GM12874 (cell line): ENCODE measurements around the gene PPP1R2.

ENCODE experiments used
- TF ChIP-seq, protein P1 (sequence below): IDR thresholded peaks from 2 replicates; pipeline ENCODE4 v1.5.1; 2011; ENCODE audit warnings: low read depth, mild to moderate bottlenecking, control low read depth, low read length, moderate library complexity; ENCODE audit not compliant: insufficient read depth

Gene PPP1R2

DNA sequence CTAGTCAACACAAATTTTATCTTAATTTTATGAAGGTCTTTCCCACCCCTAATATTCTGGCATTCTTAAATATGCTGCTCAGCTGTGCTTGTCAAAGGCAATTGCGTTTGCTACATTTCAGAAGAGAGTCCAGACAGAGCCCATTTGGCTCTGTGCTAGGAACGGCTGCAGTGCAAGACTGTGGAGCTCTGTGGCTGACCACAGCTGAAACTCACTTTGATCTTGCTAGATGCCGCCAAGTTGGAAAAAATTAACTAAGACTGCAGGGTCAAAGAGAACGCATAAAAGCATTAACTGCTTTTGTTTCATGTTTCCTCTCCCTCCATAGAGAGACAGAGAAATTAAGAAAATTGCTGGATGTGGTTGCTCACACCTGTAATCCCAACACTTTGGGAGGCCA lies 7.6 kb upstream of the PPP1R2 start:
- TF ChIP-seq, protein P1, sequence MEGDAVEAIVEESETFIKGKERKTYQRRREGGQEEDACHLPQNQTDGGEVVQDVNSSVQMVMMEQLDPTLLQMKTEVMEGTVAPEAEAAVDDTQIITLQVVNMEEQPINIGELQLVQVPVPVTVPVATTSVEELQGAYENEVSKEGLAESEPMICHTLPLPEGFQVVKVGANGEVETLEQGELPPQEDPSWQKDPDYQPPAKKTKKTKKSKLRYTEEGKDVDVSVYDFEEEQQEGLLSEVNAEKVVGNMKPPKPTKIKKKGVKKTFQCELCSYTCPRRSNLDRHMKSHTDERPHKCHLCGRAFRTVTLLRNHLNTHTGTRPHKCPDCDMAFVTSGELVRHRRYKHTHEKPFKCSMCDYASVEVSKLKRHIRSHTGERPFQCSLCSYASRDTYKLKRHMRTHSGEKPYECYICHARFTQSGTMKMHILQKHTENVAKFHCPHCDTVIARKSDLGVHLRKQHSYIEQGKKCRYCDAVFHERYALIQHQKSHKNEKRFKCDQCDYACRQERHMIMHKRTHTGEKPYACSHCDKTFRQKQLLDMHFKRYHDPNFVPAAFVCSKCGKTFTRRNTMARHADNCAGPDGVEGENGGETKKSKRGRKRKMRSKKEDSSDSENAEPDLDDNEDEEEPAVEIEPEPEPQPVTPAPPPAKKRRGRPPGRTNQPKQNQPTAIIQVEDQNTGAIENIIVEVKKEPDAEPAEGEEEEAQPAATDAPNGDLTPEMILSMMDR = no peak

DNA sequence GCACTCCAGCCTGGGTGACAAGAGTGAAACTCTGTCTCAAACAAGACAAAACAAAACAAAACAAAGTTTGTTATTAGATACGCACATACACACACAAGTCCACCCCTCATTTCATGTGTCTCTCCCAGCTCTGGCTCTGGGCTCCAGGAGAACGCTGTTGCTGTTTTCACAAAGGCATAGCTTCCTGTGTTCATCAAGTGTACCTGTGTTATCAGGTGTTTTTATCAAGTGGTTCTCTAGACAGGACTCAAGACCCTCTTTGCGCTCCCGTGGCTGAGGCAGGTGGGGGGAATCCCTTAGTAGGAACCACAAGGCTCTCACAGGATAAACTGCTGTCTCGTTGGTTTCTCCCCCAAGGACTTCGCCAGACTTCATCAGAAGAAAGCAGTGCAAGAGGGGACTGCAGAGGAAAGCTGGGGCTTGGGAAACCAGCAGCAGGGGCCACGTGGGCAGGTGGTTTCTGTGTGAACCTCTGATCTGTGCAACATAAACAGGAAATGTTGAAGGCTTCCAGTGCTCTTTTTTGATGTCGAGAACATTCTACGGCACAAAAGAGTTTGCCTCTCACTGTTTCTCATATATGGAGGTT lies 6.9 kb upstream of the PPP1R2 start:
- TF ChIP-seq, protein P1 = no peak

DNA sequence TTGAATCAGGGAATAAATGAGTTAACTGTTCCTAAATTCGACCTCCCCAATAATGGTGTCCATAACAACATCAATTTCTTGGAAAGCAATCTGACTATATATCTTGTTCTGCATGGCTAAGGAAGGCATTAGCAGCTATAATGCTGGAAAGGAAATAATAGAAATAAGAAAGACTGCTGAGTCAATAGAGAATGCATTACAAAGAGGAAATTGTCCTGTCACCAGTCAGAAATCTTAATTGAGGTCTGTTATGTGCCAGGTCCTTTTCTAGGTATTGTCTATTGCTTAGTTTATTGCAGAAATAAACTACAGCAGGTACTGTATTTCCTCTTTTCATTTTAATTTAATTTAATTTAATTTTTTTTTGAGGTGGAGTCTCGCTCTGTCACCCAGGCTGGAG lies 5.9 kb upstream of the PPP1R2 start:
- TF ChIP-seq, protein P1 = no peak

DNA sequence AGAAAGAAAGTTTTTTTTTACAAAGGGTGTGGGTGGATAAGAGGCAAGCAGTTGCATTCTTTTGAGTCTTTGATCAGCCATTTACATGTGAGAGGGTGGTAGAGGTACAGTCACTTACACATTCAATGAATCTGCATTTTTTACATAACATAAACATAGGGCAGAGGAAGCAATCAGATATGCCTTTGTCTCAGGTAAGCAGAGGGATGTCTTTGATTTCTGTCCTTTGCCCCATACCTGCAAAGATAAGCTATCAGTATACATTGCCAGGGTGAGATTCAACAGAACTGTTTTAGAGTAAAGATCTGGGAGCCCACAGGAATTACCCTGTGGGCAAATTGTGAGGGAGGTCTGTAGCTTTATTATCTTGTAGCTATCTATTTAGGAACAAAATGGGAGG lies 5.4 kb upstream of the PPP1R2 start:
- TF ChIP-seq, protein P1 = no peak

DNA sequence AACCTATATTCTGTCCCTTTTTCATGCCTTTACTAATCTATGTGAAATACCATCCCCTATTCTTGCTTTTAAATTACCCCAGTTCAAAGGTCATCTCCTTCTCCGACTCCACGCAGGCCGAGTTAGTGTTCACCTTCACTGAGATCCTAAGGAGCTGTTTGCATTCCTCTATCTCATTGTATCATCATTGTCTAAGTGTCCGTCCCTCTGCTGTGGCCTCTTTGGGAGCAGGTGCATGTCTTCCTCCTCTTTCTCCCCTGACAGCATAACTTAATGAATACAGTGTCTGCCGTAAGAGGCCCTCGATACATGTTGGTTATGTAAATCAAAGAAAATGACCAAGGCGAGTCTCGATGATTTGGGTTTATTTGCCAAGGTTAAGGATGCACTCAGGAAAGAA lies 4.9 kb upstream of the PPP1R2 start:
- TF ChIP-seq, protein P1 = no peak

DNA sequence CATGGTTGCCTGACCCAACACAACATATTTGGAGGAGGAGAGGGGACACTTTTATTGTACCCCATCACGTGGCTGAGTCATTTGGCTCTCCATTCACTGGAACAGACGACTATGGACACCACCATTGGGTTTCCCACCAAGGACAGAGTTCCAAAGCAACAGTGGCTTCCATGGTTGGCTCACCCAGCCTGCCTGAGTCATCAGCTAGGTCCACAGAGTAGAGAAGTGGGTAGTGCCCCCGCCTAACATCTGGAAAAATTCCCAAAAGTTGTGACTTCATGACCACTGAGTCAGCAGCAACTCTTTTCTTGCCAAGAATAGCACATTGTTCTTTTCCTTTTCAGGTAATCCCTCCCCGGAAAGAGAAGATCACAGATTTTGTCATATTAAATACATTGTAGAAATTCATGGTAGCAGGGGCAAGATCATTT lies 3.0 kb upstream of the PPP1R2 start:
- TF ChIP-seq, protein P1 = no peak

DNA sequence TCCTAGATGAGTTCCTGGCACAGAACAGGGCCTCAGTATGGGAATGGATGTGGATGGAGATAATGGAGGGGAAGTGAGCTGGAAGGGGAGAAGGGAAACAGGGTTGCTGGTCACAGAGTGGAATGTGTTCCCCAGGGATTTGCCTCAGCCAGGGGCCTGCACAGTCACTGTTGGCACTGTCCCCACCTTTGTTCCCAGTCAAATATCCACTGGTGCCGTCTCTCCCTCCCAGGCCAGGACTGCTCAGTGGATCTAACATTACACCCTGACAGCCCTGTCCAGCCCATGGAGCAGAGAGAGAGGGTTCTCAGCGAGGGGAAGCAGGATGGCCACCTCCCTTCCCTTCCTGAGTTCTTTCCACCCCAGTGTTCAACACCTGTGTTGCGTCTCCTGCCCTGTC lies 1.5 kb upstream of the PPP1R2 start:
- TF ChIP-seq, protein P1 = no peak
